T-cell (primary cell): ENCODE measurements around the gene SDK2. TPM values are rescaled to one million over a fixed set of nuclear protein-coding genes. Genes with fewer than 3 reads are reported as not detected.

Experiments
- ATAC-seq, 4 experiments: fragments of 200-7000 bp in 3 of 4; fragments of 150-1000 bp in 1 of 4; cut with Tn5 transposase; replicated peaks in 1 of 4; 1 replicate in 3 of 4; 2 replicates in 1 of 4; pipeline ENCODE4 v1.10.0; 2021; ENCODE audit warnings: moderate library complexity in 3 of 4, mild to moderate bottlenecking in 2 of 4, moderate number of reproducible peaks in 1 of 4
- CTCF ChIA-PET, 2 donors: fragments of 300-600 bp; sonication (Branson Sonifier 250); formaldehyde crosslinking; loops; one replicate each; lab custom pipeline; 2022; ENCODE audit warnings: antibody characterized with exemption in 2 of 2; lab: Charles Lee
- POLR2A ChIA-PET, 2 donors: fragments of 300-600 bp; sonication (Branson Sonifier 250); formaldehyde crosslinking; loops; one replicate each; lab custom pipeline; 2022; ENCODE audit warnings: antibody characterized with exemption in 2 of 2; lab: Charles Lee
- DNase-seq, 35 experiments: peaks; one replicate each; pipeline versions ENCODE4 v3.0.0 to v3.0.0-alpha.2; 2013 to 2023
- H3K27ac ChIP-seq: one replicate; pipeline ENCODE4 v1.5.1; 2013; ENCODE audit warnings: low read length
- H3K27me3 ChIP-seq, 2 experiments: replicated peaks in 1 of 2; 1 replicate in 1 of 2; 2 replicates in 1 of 2; pipeline versions ENCODE4 v1.6.1 to v1.7.0; 2013; ENCODE audit warnings: low read length in 1 of 2, mixed read lengths in 1 of 2; ENCODE audit not compliant: control insufficient read depth in 2 of 2, insufficient read depth in 2 of 2; ENCODE audit errors: extremely low read depth in 1 of 2
- H3K36me3 ChIP-seq, 2 donors: 1 replicate in 1 of 2; 2 replicates in 1 of 2; pipeline versions ENCODE4 v1.6.1 to v1.7.0; 2013; ENCODE audit warnings: low read length in 1 of 2; ENCODE audit not compliant: control insufficient read depth in 2 of 2, insufficient read depth in 1 of 2; ENCODE audit errors: extremely low read depth in 1 of 2
- H3K4me1 ChIP-seq, 2 experiments: 1 replicate in 1 of 2; 2 replicates in 1 of 2; pipeline versions ENCODE4 v1.6.1 to v1.7.0; 2013; ENCODE audit warnings: low read length in 2 of 2, mixed read lengths in 1 of 2; ENCODE audit not compliant: insufficient read depth in 2 of 2, control insufficient read depth in 1 of 2; ENCODE audit errors: extremely low read depth in 1 of 2
- H3K4me3 ChIP-seq, 2 donors: 1 replicate in 1 of 2; 2 replicates in 1 of 2; pipeline versions ENCODE4 v1.5.1 to v1.7.0; 2013; ENCODE audit warnings: mild to moderate bottlenecking in 2 of 2, low read length in 1 of 2, moderate library complexity in 1 of 2; ENCODE audit not compliant: control insufficient read depth in 1 of 2; ENCODE audit errors: extremely low read depth in 1 of 2
- H3K9me3 ChIP-seq: 2 replicates; pipeline ENCODE4 v1.7.0; 2013
- H3K27ac Mint-ChIP-seq, 2 donors: one replicate each; pipeline ENCODE4 v1.8.0; 2020 to 2021; ENCODE audit warnings: mild to moderate bottlenecking in 2 of 2, mixed read lengths in 2 of 2
- H3K27me3 Mint-ChIP-seq, 2 donors: one replicate each; pipeline ENCODE4 v1.8.0; 2021 to 2022; ENCODE audit warnings: mixed read lengths in 2 of 2
- H3K36me3 Mint-ChIP-seq: one replicate; pipeline ENCODE4 v1.8.0; 2021; ENCODE audit warnings: mixed read lengths
- H3K4me1 Mint-ChIP-seq, 3 donors: one replicate each; pipeline ENCODE4 v1.8.0; 2020 to 2022; ENCODE audit warnings: mixed read lengths in 3 of 3, mild to moderate bottlenecking in 1 of 3
- H3K4me3 Mint-ChIP-seq, 3 donors: one replicate each; pipeline ENCODE4 v1.8.0; 2020 to 2022; ENCODE audit warnings: mild to moderate bottlenecking in 3 of 3, mixed read lengths in 3 of 3, moderate library complexity in 3 of 3
- H3K9me3 Mint-ChIP-seq, 3 donors: one replicate each; pipeline ENCODE4 v1.8.0; 2020 to 2022; ENCODE audit warnings: mixed read lengths in 3 of 3
- WGBS: methylation state at CpG from one replicate; pipeline ENCODE4 v1.1.5; 2013; ENCODE audit warnings: missing lambda C conversion rate; ENCODE audit not compliant: insufficient coverage; 5-methylcytosine and 5-hydroxymethylcytosine counted together
- total RNA-seq, 35 experiments: library from RNA in 6 of 35; stranded (reverse) in 6 of 35; fragments of 120-200 nt in 1 of 35; gene quantifications; one replicate each; pipeline versions ENCODE4 v1.2.1 to v1.2.4 and lab custom pipeline; 2013 to 2026

Gene SDK2
- total RNA-seq, 5 donors from 2014 or later (not counting 1 experiment from before 2014, with no cell fraction given), result 2.9 to 8.3 (median 4.8) TPM

DNA sequence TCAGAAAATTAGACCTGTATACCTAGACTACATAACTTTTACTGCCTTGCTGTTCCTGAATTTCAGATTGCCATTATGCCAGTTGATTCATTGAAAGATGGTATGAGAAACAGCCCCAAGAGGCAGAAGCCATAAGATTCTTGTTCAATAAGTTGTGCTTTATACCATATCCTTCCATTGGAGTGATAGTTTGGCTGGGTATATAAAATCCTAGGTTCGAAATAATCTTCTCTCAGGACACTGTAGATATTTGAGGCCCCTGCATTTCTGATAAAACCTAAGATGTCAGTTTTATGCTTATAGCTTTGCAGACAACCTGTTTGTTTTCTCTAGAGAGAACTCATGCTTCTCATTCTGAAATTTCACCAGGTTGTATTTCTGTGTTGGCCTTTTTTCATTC, 9.6 kb upstream of the SDK2 start:
- no peaks in the 10 kb centered on the region for H3K36me3 Mint-ChIP-seq
- Histone ChIP-seq H3K27ac (no peak overlapping the region), H3K36me3 (no peaks in the 10 kb centered on the region), H3K4me3 (no peak overlapping the region), H3K9me3 (no peaks in the 10 kb centered on the region), H3K4me1 (peaks cover 0 to 5% of the 10 kb centered on the region in 2 experiments), H3K27me3 (peaks cover 0 to 10% of the 10 kb centered on the region in 2 experiments)
- H3K27me3 Mint-ChIP-seq, result peaks cover 0 to 7% of the 10 kb centered on the region in 2 donors
- no peak for DNase-seq
- no CpG with 5 or more reads among the region's 1 CpG for WGBS
- ChIA-PET CTCF (no interaction called here), POLR2A (no interaction called here)
- H3K27ac Mint-ChIP-seq, result no peak overlapping the region
- peaks cover 7 to 11% (median 11%) of the 10 kb centered on the region in 3 donors for H3K4me1 Mint-ChIP-seq
- no peak overlapping the region for H3K4me3 Mint-ChIP-seq
- ATAC-seq, result no peak
- peaks cover 7 to 18% (median 14%) of the 10 kb centered on the region in 3 donors for H3K9me3 Mint-ChIP-seq

GRCh38 chr17:73652886-73653480, 8.7 kb upstream of the SDK2 start:
- no peak for ATAC-seq
- Histone ChIP-seq H3K27ac (no peak overlapping the region), H3K9me3 (no peaks in the 10 kb centered on the region), H3K4me1 (peaks cover 0 to 5% of the 10 kb centered on the region in 2 experiments), H3K36me3 (no peaks in the 10 kb centered on the region), H3K27me3 (peaks cover 0 to 13% of the 10 kb centered on the region in 2 experiments), H3K4me3 (no peak overlapping the region)
- Mint-ChIP-seq H3K4me1 (peaks cover 5 to 11% (median 11%) of the 10 kb centered on the region in 3 donors), H3K4me3 (no peak overlapping the region), H3K9me3 (peaks cover 7 to 18% (median 14%) of the 10 kb centered on the region in 3 donors), H3K27me3 (peaks cover 0 to 8% of the 10 kb centered on the region in 2 donors), H3K27ac (no peak overlapping the region), H3K36me3 (no peaks in the 10 kb centered on the region)
- POLR2A ChIA-PET, result no interaction called here
- no peak for DNase-seq
- WGBS, result 94% methylated on average over 2 of the region's 3 CpGs
- CTCF ChIA-PET, result no interaction called here

GRCh38 chr17:73650617-73651200, 6.5 kb upstream of the SDK2 start:
- Mint-ChIP-seq H3K4me1 (peaks cover 4 to 13% (median 11%) of the 10 kb centered on the region in 3 donors), H3K9me3 (peaks cover 7 to 18% (median 14%) of the 10 kb centered on the region in 3 donors), H3K27me3 (peaks cover 0 to 21% of the 10 kb centered on the region in 2 donors), H3K36me3 (no peaks in the 10 kb centered on the region), H3K27ac (no peak overlapping the region), H3K4me3 (no peak overlapping the region)
- peaks cover 0 to 29% of the 10 kb centered on the region in 2 experiments for H3K27me3 ChIP-seq
- H3K36me3 ChIP-seq, result no peaks in the 10 kb centered on the region
- peaks cover 0 to 1% of the 10 kb centered on the region in 2 experiments for H3K4me1 ChIP-seq
- no peak overlapping the region for H3K4me3 ChIP-seq
- no peak for DNase-seq
- no peaks in the 10 kb centered on the region for H3K9me3 ChIP-seq
- no peak overlapping the region for H3K27ac ChIP-seq
- WGBS, result 90% methylated on average over 10 of the region's 11 CpGs
- POLR2A ChIA-PET, result no interaction called here
- ATAC-seq, result no peak
- CTCF ChIA-PET, result no interaction called here

DNA sequence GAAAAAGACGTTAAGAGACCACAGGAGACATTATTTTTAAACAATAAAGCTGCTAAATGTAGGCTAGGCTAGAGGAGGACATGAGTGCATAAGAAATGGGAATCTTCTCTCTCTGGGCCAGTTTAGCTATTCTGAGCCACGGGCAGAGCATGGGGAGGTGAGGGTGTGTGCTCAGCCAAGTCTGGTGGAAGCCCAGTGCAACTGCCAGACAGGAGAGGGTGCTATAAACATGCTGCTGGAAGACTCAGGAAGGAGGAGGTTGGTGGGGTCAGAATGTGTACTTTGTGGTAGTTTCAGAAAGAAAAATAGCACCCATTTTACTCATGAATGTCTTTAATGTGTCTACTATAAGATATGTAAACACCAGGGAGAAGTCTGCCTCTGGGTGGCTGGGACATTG, 5.9 kb upstream of the SDK2 start:
- H3K4me3 Mint-ChIP-seq, result no peak overlapping the region
- DNase-seq (peak in 2 of 35 experiments; percentile 38 to 39), ATAC-seq (peak; percentile 49 to 70 (median 64))
- H3K4me1 Mint-ChIP-seq, result peaks cover 4 to 13% (median 11%) of the 10 kb centered on the region in 3 donors
- no peak overlapping the region for H3K27ac ChIP-seq
- H3K36me3 Mint-ChIP-seq, result no peaks in the 10 kb centered on the region
- no peak overlapping the region for H3K4me3 ChIP-seq
- no peaks in the 10 kb centered on the region for H3K9me3 ChIP-seq
- ChIA-PET POLR2A (no interaction called here), CTCF (no interaction called here)
- peaks cover 0 to 6% of the 10 kb centered on the region in 2 experiments for H3K4me1 ChIP-seq
- H3K36me3 ChIP-seq, result no peaks in the 10 kb centered on the region
- H3K27me3 Mint-ChIP-seq, result peaks cover 0 to 26% of the 10 kb centered on the region in 2 donors
- H3K9me3 Mint-ChIP-seq, result peaks cover 7 to 18% (median 14%) of the 10 kb centered on the region in 3 donors
- H3K27me3 ChIP-seq, result peaks cover 0 to 34% of the 10 kb centered on the region in 2 experiments
- WGBS, result 63% methylated on average over 2 of the region's 2 CpGs
- peak overlapping the region in 1 of 2 donors; percentile 19 for H3K27ac Mint-ChIP-seq

DNA sequence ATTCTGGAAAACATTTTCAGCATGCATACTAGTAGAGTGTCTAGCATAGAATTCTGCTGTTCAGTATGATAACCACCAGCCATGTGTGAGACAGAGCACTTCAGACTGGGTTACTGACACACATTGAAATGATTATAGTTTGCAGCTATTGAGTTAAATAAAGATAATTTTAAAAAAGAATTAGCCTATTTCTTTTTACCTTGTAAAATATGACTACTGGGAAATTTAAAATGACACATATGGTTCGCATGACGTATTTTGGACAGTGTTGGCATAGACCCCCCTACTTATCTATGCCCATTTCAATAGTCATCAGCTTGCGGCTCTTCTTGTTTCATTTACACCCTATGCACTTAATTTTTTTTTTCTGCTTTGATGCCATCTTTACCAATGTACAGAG, 4.7 kb upstream of the SDK2 start:
- POLR2A ChIA-PET, result no interaction called here
- 93% methylated on average over 3 of the region's 3 CpGs for WGBS

GRCh38 chr17:73648543-73648820, 4.2 kb upstream of the SDK2 start:
- Mint-ChIP-seq H3K9me3 (peaks cover 0 to 3% (median 3%) of the 10 kb centered on the region in 3 donors), H3K27ac (no peak overlapping the region), H3K4me3 (no peak overlapping the region), H3K36me3 (no peaks in the 10 kb centered on the region), H3K4me1 (peaks cover 7 to 15% (median 13%) of the 10 kb centered on the region in 3 donors), H3K27me3 (peaks cover 0 to 28% of the 10 kb centered on the region in 2 donors)
- Histone ChIP-seq H3K4me1 (peaks cover 4 to 14% of the 10 kb centered on the region in 2 experiments), H3K4me3 (no peak overlapping the region), H3K36me3 (no peaks in the 10 kb centered on the region), H3K27me3 (peaks cover 0 to 42% of the 10 kb centered on the region in 2 experiments), H3K9me3 (no peaks in the 10 kb centered on the region), H3K27ac (no peak overlapping the region)
- ATAC-seq, result no peak
- ChIA-PET CTCF (no interaction called here), POLR2A (no interaction called here)
- no CpG with 5 or more reads among the region's 3 CpGs for WGBS
- DNase-seq, result no peak

More for the DNA sequence above, 4.7 kb upstream of the SDK2 start:
- H3K9me3 Mint-ChIP-seq, result peaks cover 0 to 6% (median 5%) of the 10 kb centered on the region in 3 donors
- no peak overlapping the region for H3K4me3 Mint-ChIP-seq
- no peaks in the 10 kb centered on the region for H3K36me3 ChIP-seq
- peaks cover 0 to 28% of the 10 kb centered on the region in 2 donors for H3K27me3 Mint-ChIP-seq
- DNase-seq (no peak), ATAC-seq (no peak)
- H3K27me3 ChIP-seq, result peaks cover 0 to 38% of the 10 kb centered on the region in 2 experiments
- H3K36me3 Mint-ChIP-seq, result no peaks in the 10 kb centered on the region
- no peak overlapping the region for H3K27ac Mint-ChIP-seq
- CTCF ChIA-PET, result interaction anchor here in 1 of 2 donors (0.6 kb wide), 1 partner anchor 60 kb away, joined by 3 read pairs; no protein-coding TSS in a partner anchor
- no peak overlapping the region for H3K4me3 ChIP-seq
- no peaks in the 10 kb centered on the region for H3K9me3 ChIP-seq
- peaks cover 6 to 14% (median 13%) of the 10 kb centered on the region in 3 donors for H3K4me1 Mint-ChIP-seq
- no peak overlapping the region for H3K27ac ChIP-seq
- H3K4me1 ChIP-seq, result peaks cover under 1 to 9% of the 10 kb centered on the region in 2 experiments
